ENCODE measurements around the gene PGA4. TPM values are rescaled to one million over a fixed set of nuclear protein-coding genes. Genes with fewer than 3 reads are reported as not detected.
A peak's percentile ranks its signal among the peaks of the same experiment; 100 is the strongest.
"Not testable (repeated sequence)": the region's sequence is repeated elsewhere in the genome, so short reads cannot be mapped to it uniquely, and the experiment has no call there.

Gene PGA4
- total and polyA plus RNA-seq, 4 experiments from 2014 or later, result not detected

GRCh38 chr11:61180205-61180604 is 41.9 kb upstream of the PGA4 start:
- H3K36me3 ChIP-seq (ENCODE audit: insufficient read depth, low read length); H3K27me3 Mint-ChIP-seq; H3K4me3 Mint-ChIP-seq; H3K27ac Mint-ChIP-seq; DNase-seq; POLR2A ChIA-PET (ENCODE audit: partially characterized antibody); H3K27ac ChIP-seq (ENCODE audit: low read depth, low read length); intact Hi-C loops (cut with micrococcal nuclease); H3K4me1 Mint-ChIP-seq; H3K36me3 Mint-ChIP-seq; H3K9me3 ChIP-seq (ENCODE audit: control insufficient read depth in 1 of 2, low read length in 2 of 2); H3K4me3 ChIP-seq (ENCODE audit: low read length in 2 of 2); H3K4me1 ChIP-seq (ENCODE audit: insufficient read depth, low read length); H3K9me3 Mint-ChIP-seq; H3K27me3 ChIP-seq (ENCODE audit: insufficient read depth, low read length): not testable (repeated sequence)
- CTCF ChIA-PET (ENCODE audit: partially characterized antibody), result interaction anchor here (0.6 to 3.7 kb wide), 2 partner anchors 7 to 1306 kb away, joined by 3 to 19 read pairs; no protein-coding TSS in a partner anchor

GRCh38 chr11:61181489-61181888 is 40.7 kb upstream of the PGA4 start:
- H3K4me3 Mint-ChIP-seq, result no peak overlapping the region
- Histone ChIP-seq H3K27me3 (ENCODE audit: insufficient read depth, low read length) (no peaks in the 10 kb centered on the region), H3K4me3 (ENCODE audit: low read length in 2 of 2) (no peak overlapping the region), H3K36me3 (ENCODE audit: insufficient read depth, low read length) (no peaks in the 10 kb centered on the region), H3K9me3 (ENCODE audit: control insufficient read depth in 1 of 2, low read length in 2 of 2) (no peaks in the 10 kb centered on the region), H3K27ac (ENCODE audit: low read depth, low read length) (no peak overlapping the region), H3K4me1 (ENCODE audit: insufficient read depth, low read length) (no peaks in the 10 kb centered on the region)
- POLR2A ChIA-PET (ENCODE audit: partially characterized antibody), result no interaction called here
- H3K27me3 Mint-ChIP-seq, result no peaks in the 10 kb centered on the region
- DNase-seq, result no peak
- no peaks in the 10 kb centered on the region for H3K4me1 Mint-ChIP-seq
- no peak overlapping the region for H3K27ac Mint-ChIP-seq
- CTCF ChIA-PET (ENCODE audit: partially characterized antibody), result interaction anchor here (11.3 kb wide), 1 partner anchor 351 kb away, joined by 173 read pairs; no protein-coding TSS in a partner anchor
- intact Hi-C loops (cut with micrococcal nuclease), result no loop called here
- H3K9me3 Mint-ChIP-seq, result no peaks in the 10 kb centered on the region
- H3K36me3 Mint-ChIP-seq, result no peaks in the 10 kb centered on the region

- H3K27me3 Mint-ChIP-seq, result peaks cover 0 to 2% of the 10 kb centered on the region in 2 donors
- no peaks in the 10 kb centered on the region for H3K9me3 Mint-ChIP-seq
- Histone ChIP-seq H3K4me3 (ENCODE audit: low read length in 2 of 2) (no peak overlapping the region), H3K9me3 (ENCODE audit: control insufficient read depth in 1 of 2, low read length in 2 of 2) (no peaks in the 10 kb centered on the region), H3K27me3 (ENCODE audit: insufficient read depth, low read length) (no peaks in the 10 kb centered on the region), H3K4me1 (ENCODE audit: insufficient read depth, low read length) (no peaks in the 10 kb centered on the region), H3K27ac (ENCODE audit: low read depth, low read length) (no peak overlapping the region), H3K36me3 (ENCODE audit: insufficient read depth, low read length) (no peaks in the 10 kb centered on the region)
- intact Hi-C loops (cut with micrococcal nuclease), result no loop called here
- H3K4me1 Mint-ChIP-seq, result peaks cover 0 to 3% (median 0%) of the 10 kb centered on the region in 4 donors
- H3K27ac Mint-ChIP-seq, result no peak overlapping the region
- ChIA-PET POLR2A (ENCODE audit: partially characterized antibody) (no interaction called here), CTCF (ENCODE audit: partially characterized antibody) (interaction anchor here (1.4 to 11.3 kb wide), 2 partner anchors 9 to 353 kb away, joined by 3 to 173 read pairs; no protein-coding TSS in a partner anchor)
- no peak overlapping the region for H3K4me3 Mint-ChIP-seq
- no peaks in the 10 kb centered on the region for H3K36me3 Mint-ChIP-seq
- DNase-seq, result no peak
Observed at GRCh38 chr11:61183645-61184044, 38.5 kb upstream of the PGA4 start.

- H3K4me1 Mint-ChIP-seq, result peaks cover 0 to 3% (median 0%) of the 10 kb centered on the region in 4 donors
- H3K27me3 ChIP-seq (ENCODE audit: insufficient read depth, low read length), result no peaks in the 10 kb centered on the region
- no peaks in the 10 kb centered on the region for H3K36me3 Mint-ChIP-seq
- H3K27ac ChIP-seq (ENCODE audit: low read depth, low read length), result no peak overlapping the region
- no peak overlapping the region for H3K27ac Mint-ChIP-seq
- POLR2A ChIA-PET (ENCODE audit: partially characterized antibody), result interaction anchor here (0.8 kb wide), 1 partner anchor 57 kb away, joined by 3 read pairs; no protein-coding TSS in a partner anchor
- no peaks in the 10 kb centered on the region for H3K9me3 Mint-ChIP-seq
- CTCF ChIA-PET (ENCODE audit: partially characterized antibody), result interaction anchor here (1.1 to 11.3 kb wide), 21 partner anchors 8 to 408 kb away, joined by 3 to 173 read pairs (median 5); no protein-coding TSS in a partner anchor
- DNase-seq, result no peak
- H3K4me3 Mint-ChIP-seq, result no peak overlapping the region
- H3K4me3 ChIP-seq (ENCODE audit: low read length in 2 of 2), result no peak overlapping the region
- intact Hi-C loops (cut with micrococcal nuclease), result loop anchor here (2.0 kb wide), 1 partner anchor 104 kb away; no protein-coding TSS in a partner anchor
- H3K27me3 Mint-ChIP-seq, result peaks cover 2 to 5% of the 10 kb centered on the region in 2 donors
- no peaks in the 10 kb centered on the region for H3K4me1 ChIP-seq (ENCODE audit: insufficient read depth, low read length)
- H3K9me3 ChIP-seq (ENCODE audit: control insufficient read depth in 1 of 2, low read length in 2 of 2), result no peaks in the 10 kb centered on the region
- H3K36me3 ChIP-seq (ENCODE audit: insufficient read depth, low read length), result no peaks in the 10 kb centered on the region
Observed at GRCh38 chr11:61186504-61186903, 35.6 kb upstream of the PGA4 start.

- intact Hi-C loops (cut with micrococcal nuclease), result loop anchor here (1.0 to 2.0 kb wide), 5 partner anchors 58 to 356 kb away; no protein-coding TSS in a partner anchor
- H3K4me3 Mint-ChIP-seq, result no peak overlapping the region
- CTCF ChIA-PET (ENCODE audit: partially characterized antibody), result interaction anchor here (0.7 to 11.3 kb wide), 38 partner anchors 8 to 412 kb away, joined by 3 to 173 read pairs (median 4); no protein-coding TSS in a partner anchor
- peaks cover 0 to 3% (median 0%) of the 10 kb centered on the region in 4 donors for H3K4me1 Mint-ChIP-seq
- POLR2A ChIA-PET (ENCODE audit: partially characterized antibody), result interaction anchor here (0.8 kb wide), 2 partner anchors 58 to 216 kb away, joined by 3 read pairs; partner anchors contain the start of gene CD6
- no peaks in the 10 kb centered on the region for H3K9me3 Mint-ChIP-seq
- no peak overlapping the region for H3K4me3 ChIP-seq (ENCODE audit: low read length in 2 of 2)
- H3K4me1 ChIP-seq (ENCODE audit: insufficient read depth, low read length), result no peaks in the 10 kb centered on the region
- H3K36me3 ChIP-seq (ENCODE audit: insufficient read depth, low read length), result no peaks in the 10 kb centered on the region
- H3K27me3 Mint-ChIP-seq, result peaks cover 3 to 9% of the 10 kb centered on the region in 2 donors
- no peaks in the 10 kb centered on the region for H3K27me3 ChIP-seq (ENCODE audit: insufficient read depth, low read length)
- no peak overlapping the region for H3K27ac Mint-ChIP-seq
- H3K36me3 Mint-ChIP-seq, result no peaks in the 10 kb centered on the region
- peak; percentile 66 to 73 (median 71) for DNase-seq
- no peak overlapping the region for H3K27ac ChIP-seq (ENCODE audit: low read depth, low read length)
- no peaks in the 10 kb centered on the region for H3K9me3 ChIP-seq (ENCODE audit: control insufficient read depth in 1 of 2, low read length in 2 of 2)
Observed at GRCh38 chr11:61187505-61188130, 34.5 kb upstream of the PGA4 start.

GRCh38 chr11:61189933-61190332 is 32.2 kb upstream of the PGA4 start:
- Histone ChIP-seq H3K27ac (ENCODE audit: low read depth, low read length) (no peak overlapping the region), H3K36me3 (ENCODE audit: insufficient read depth, low read length) (no peaks in the 10 kb centered on the region), H3K27me3 (ENCODE audit: insufficient read depth, low read length) (no peaks in the 10 kb centered on the region), H3K4me1 (ENCODE audit: insufficient read depth, low read length) (no peaks in the 10 kb centered on the region), H3K9me3 (ENCODE audit: control insufficient read depth in 1 of 2, low read length in 2 of 2) (no peaks in the 10 kb centered on the region), H3K4me3 (ENCODE audit: low read length in 2 of 2) (no peak overlapping the region)
- Mint-ChIP-seq H3K27me3 (peaks cover 5 to 11% of the 10 kb centered on the region in 2 donors), H3K4me1 (peaks cover 0 to 3% (median 0%) of the 10 kb centered on the region in 4 donors), H3K36me3 (no peaks in the 10 kb centered on the region), H3K27ac (no peak overlapping the region), H3K9me3 (no peaks in the 10 kb centered on the region), H3K4me3 (no peak overlapping the region)
- intact Hi-C loops (cut with micrococcal nuclease), result no loop called here
- POLR2A ChIA-PET (ENCODE audit: partially characterized antibody), result no interaction called here
- CTCF ChIA-PET (ENCODE audit: partially characterized antibody), result interaction anchor here (11.3 kb wide), 1 partner anchor 360 kb away, joined by 173 read pairs; no protein-coding TSS in a partner anchor
- no peak for DNase-seq

GRCh38 chr11:61193596-61193995 is 28.6 kb upstream of the PGA4 start:
- no peaks in the 10 kb centered on the region for H3K4me1 Mint-ChIP-seq
- POLR2A ChIA-PET (ENCODE audit: partially characterized antibody), result no interaction called here
- no peak for DNase-seq
- Histone ChIP-seq H3K27ac (ENCODE audit: low read depth, low read length) (no peak overlapping the region), H3K27me3 (ENCODE audit: insufficient read depth, low read length) (no peaks in the 10 kb centered on the region), H3K4me1 (ENCODE audit: insufficient read depth, low read length) (no peaks in the 10 kb centered on the region), H3K9me3 (ENCODE audit: control insufficient read depth in 1 of 2, low read length in 2 of 2) (no peaks in the 10 kb centered on the region), H3K4me3 (ENCODE audit: low read length in 2 of 2) (no peak overlapping the region), H3K36me3 (ENCODE audit: insufficient read depth, low read length) (no peaks in the 10 kb centered on the region)
- peaks cover 14 to 20% of the 10 kb centered on the region in 2 donors for H3K27me3 Mint-ChIP-seq
- CTCF ChIA-PET (ENCODE audit: partially characterized antibody), result no interaction called here
- H3K9me3 Mint-ChIP-seq, result no peaks in the 10 kb centered on the region
- H3K36me3 Mint-ChIP-seq, result no peaks in the 10 kb centered on the region
- H3K4me3 Mint-ChIP-seq, result no peak overlapping the region
- intact Hi-C loops (cut with micrococcal nuclease), result no loop called here
- H3K27ac Mint-ChIP-seq, result no peak overlapping the region

Measured in CD4-positive, alpha-beta memory T cell (primary cell).